Measurements from ENCODE around the gene SMIM41.

Gene SMIM41

DNA sequence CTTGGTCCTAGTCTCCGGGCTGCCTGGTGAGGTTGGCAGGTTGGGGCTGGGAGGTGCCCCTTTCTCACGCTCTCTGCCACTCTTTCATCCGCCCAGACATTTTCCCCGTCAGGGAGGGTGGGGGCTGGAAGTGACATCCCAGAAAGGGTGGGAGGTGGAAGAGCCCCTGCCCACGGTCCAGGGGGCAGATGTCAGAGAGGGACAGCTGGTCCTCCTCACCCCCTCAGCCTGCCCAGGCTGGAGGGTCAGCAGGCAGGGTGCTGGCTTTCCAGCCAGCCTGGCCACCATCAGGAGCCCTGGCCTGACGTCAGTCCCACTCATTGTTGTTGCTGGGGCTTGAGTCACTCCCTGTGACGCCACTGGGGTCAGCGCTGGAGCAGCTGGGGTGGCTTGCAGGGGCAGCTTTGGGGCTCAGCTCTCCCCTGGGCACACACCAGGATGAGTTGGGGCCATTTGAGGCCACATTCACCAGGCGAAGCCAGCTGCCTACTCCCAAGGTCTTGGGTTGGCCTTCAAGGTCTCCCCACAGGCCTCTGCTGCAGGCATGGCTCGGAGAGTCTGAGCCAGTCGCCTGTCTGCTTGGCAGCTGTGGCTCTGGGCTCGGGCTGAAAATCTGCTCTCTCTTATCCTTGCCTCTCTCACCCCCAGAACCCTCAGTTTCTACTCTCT lies 15.4 kb upstream of the SMIM41 start:
- DNase-seq: no peak

DNA sequence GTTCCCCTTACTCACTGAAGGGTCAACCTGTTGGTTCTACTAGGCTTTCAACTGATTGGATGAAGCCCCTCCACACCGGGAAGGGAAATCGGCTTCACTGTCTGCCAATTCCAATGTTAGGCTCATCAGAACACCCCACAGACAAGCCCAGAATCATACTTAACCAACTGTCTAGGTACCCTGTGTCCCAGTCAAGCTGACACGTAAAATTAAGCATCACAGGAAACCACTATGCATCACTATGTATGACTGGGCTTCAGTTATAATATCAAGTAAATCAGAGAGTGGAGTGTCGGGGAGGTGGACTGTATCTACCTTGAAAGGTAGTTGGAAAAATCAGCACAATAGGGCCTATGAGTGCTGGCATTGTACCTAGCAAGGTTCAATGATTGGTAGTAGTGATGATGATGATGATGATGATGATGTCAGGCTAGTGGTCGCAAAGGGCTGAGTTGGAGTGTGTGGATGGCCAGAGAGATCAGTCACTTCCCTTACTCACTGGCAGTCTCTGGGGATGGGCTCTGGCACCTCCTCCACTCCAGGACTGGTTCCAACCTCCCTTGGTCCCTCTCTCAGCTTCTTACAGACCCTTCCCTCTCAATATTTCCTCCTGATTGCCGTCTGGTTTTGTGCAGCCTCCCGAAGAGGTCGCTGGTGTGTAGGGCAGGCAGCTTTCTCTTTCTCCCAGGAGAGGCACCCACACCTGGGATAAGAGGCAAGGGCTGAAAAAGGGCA lies 13.0 kb upstream of the SMIM41 start:
- peak; percentile 26 for DNase-seq

DNA sequence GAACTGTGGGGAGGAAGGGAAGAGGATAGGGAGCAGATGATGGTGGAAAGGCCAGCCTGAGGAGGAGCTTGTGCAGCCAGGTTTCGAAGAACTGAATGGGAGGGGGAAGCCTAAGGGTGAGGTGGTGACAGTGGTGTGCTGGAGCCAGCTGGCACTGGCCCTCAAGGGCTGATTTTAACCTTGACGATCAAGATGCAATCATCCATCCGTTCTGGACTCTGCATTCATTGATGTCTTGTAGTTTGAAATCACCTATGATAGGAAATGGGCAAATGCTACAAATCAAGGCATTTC lies 12.5 kb upstream of the SMIM41 start:
- DNase-seq: no peak

DNA sequence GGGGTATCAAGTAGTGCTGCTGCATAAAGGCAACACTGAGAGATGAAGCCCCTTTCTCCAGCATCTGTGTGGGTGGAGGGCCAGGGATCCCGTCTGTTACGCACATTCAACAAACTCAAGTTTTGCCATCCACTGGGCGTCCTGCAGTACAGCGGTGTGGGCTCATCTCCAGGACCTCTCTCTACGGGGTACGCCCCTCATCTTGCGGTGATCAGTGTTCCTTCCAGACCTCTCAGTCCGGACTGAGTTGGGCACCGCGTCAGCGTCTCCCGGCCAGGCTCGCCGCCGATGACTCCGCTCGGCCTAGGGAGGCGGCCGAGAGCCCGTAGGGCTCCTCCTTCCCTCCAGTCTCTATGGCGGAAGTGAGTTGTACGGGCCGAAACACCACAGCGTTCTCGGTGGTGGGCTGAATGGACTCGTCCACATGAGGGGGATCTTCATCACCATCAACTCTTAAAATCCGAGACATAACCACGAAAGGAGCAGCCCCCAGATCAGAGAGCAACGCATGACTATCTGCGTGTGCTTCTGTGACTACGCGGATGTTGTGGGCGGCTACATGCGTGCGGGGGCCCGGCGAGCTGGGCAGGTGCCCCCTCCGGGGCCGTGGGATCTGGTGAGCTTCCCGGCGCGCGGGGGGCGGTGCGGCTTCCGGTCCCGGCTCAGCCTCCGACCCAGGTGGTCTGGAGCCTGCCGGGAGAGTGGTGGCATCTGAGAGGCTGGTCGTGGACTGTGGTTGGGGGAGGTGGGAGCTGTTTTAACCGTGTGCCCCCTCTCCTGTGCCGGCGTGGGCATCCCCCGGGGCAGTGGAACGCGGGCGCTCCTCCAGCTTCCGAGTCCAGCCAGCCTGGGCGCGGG lies 9.9 kb upstream of the SMIM41 start, which contains the start of gene ATG101:
Gene ATG101 (plus strand): TSS at position 652 of the 858 bp plus-strand sequence. CDS start 3,673 bp downstream, outside the sequence.
- DNase-seq: peak; percentile 91

DNA sequence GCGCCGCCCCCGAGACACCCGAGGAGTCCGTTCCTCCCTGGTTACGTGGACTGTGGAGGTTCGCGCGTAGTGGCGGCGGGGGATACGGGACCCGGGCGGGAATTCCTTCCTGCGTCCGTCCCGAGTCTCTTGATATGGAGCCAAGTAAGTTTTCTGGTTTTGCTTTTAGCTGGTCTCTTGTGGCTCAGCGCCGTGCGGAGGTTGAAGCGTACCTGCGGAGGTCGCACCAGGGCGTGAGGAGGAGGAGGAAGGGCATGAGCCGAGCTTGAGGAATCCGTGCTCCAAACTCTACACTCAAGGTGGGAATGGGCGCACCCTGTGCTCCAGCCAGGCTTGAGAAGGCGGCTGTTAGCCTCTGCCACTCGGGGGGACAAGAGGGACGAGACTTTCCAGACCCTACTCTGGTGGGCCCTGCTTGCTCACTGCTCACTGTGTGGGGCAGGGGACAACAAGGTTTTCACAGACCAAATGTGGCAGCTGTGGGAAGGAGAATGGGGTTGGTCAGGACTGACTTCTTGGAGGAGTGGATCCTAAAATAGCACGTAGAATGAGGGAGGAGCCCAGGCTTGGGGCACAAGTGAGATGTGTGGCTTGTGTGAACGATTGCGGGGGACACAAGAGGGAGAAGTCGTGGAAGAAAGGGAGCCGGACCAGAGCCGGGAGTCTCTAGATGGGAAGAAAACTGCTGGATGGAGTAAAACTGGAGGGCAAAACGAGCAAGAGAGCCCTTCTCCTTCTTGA lies 9.1 kb upstream of the SMIM41 start:
- DNase-seq: no peak

DNA sequence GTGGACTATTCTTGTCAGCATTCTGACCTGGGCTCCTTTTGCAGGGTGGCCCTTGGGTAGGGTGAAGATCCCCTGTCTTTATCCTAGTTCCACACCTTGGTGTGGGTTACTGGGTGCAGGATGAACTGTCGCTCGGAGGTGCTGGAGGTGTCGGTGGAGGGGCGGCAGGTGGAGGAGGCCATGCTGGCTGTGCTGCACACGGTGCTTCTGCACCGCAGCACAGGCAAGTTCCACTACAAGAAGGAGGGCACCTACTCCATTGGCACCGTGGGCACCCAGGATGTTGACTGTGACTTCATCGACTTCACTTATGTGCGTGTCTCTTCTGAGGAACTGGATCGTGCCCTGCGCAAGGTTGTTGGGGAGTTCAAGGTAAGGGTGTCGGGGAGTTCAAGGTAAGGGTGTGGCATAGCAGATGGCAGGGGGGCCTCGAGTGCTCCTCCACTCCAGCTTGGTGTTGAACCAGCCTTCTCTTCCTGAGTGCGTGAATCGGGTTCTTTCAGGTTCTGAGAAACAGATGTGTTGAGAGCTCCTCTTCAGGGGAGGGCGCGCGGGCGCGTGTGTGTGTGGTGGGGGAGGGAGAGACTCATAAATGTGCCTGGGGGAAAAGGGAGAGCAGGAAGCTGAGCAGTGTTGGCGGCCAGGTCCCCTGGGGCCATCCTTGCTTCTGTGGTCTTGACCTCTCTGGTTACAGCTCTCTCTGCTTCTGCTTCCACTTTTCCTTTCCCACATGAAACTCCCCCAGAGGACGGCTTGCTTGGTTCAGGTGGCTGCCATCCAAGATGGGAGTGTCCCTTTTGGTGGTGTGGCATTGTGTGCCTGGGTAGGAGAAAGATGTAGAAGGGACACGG lies 5.7 kb upstream of the SMIM41 start:
- no peak for DNase-seq

DNA sequence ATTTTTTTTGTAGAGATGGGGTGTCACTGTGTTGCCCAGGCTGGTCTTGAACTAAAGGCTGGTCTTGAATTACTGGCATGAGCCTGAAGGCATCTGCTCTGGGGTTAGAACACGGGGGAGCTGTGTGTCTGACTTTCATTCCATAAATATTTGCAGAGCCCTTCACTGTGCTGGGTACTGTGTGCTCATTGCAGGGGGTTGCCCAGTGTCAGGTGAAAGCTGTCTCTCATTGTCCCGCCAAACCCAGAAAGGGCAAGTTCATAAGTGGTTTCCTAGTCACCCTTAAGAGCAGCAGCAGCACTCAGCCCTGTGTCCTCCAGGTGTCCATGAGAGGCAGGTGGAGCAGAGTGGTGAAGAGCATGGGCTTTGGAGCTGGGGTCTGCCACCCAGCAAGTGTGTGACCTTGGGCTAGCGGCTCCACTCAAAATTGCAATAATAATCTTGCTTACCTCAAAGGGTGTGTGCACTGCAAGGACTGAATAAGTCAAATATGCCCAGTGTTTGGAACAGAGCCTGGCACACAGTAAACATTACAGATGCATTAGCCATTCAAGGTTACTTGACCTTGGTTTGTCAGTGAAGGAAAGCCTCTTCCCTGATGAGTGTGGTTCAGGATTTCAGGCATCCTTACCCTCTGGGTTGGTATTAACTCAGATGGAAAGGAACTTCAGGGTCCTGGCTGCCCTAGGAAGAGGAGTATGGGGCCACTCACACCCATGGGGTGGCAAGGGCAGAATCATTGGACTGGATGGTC lies 4.4 kb upstream of the SMIM41 start:
- no peak for DNase-seq

DNA sequence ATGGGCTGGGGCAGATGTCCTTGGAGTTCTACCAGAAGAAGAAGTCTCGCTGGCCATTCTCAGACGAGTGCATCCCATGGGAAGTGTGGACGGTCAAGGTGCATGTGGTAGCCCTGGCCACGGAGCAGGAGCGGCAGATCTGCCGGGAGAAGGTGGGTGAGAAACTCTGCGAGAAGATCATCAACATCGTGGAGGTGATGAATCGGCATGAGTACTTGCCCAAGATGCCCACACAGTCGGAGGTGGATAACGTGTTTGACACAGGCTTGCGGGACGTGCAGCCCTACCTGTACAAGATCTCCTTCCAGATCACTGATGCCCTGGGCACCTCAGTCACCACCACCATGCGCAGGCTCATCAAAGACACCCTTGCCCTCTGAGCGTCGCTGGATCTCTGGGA lies 2.7 kb upstream of the SMIM41 start:
- no peak for DNase-seq

DNA sequence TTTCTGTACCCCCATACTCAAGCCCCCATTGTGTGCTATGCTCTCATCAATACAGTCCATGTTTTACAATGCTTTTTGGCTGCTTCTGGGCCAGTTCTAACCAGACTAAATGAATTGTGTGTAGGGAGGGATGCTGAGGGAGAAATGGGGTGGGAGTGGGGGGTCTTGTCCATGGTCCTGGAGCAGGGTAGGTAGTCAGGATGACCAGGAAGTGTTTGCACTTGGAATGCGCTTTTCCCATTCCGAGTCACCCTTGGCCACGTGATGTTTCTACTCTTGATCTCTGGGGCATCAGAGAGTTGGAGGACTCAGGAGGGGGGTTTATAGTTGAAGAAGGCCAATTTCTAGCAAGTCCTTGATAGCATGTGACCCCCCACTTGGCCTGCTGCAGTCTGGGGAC lies 1.2 kb upstream of the SMIM41 start:
- DNase-seq: no peak

DNA sequence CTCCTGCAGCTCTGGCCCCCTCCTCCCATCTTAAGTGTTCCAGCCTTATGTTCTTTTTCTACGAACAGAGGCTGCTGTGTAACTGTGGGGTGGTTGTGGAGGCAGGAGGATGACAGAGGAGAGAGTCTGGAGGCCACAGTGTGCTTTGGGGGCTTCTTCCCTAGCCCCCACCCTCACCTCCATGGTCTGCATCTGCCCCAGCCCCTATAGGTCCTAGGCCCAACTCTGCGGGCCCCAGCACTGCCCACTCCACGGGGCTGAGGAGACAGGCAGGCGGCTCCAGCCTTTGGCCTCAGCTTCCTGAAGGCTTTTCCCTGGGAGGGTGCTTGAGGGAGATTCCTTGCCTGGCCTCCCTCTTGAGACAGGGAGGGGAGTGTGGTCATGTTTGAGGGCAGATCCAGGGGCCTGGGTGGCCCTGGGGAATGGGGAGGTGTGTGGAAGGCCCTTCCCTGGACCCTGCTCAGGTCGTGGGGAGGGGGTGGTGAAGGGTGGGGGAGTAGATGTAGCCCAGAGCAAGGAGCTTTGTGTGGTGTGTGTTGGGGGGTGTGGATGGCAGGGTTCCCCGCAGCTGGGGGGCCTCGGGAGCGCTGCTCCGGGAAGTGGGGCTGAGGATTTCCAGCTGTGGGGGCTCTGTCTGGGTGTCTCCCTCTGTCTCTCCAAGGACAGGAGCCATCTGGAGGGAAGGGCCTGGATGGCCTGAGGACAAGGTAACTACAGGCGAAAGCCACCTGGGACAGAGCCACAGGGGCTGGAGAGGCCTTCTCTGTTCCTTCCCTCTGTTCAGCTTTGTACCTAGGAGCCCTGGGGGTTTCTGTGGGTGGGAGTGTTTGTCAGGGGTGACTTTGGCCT lies 1.1 kb downstream of the SMIM41 start:
- no peak for DNase-seq

DNA sequence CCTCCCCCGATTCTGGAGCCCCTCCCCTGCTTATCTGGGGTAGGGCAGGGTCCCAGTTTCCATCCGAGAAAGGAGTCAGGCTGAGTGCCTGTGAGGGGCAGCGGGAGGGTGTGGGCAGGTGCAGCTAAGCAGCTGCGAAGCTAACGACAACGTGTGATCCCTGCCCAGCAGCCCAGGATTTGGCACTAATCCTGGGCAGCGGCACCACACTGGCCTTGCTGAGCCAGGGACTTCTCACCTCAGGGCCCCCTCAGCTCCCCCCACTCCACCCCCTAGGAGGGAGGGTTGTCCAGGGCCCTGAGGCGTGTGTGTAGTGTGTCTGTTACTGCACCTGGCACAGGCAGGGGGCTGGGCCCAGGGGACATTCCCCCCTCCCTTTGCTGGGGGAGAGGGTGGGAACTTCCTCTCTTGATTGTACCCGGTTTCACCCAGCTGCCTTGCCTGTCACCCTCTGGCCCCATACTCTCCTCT lies 1.8 kb downstream of the SMIM41 start:
- no peak for DNase-seq

DNA sequence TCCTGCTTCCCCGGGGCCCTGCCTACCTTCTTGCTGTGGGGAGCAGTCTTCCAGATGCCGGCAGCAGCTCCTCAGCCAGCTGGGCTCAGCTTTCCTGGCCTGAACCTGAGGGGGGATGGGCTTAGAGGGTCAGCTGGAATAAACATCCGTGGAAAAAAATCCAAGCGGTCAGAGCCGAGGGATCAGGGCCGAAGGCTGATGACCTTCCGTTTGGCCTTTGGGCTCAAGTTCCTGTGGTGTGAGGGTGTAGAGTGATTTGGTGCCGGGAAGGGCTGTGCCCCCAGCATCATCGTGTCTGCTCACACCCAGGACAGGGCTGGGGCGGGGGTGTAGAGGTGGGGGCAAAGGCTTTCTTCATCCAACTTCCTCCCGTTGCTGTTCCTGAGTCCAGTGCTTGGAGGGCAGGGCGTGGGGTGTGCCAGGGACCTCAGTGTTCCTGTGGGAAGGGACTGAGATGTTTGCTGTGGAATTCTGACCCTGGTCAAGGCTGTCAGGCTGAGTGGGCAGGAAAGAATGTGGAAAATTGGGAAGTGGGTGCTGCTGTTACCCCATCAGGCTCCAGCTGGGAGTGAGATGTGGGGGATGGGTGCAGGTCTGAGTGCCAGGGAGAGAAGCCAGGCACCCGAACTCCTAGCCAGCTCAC lies 2.6 kb downstream of the SMIM41 start:
- no peak for DNase-seq

DNA sequence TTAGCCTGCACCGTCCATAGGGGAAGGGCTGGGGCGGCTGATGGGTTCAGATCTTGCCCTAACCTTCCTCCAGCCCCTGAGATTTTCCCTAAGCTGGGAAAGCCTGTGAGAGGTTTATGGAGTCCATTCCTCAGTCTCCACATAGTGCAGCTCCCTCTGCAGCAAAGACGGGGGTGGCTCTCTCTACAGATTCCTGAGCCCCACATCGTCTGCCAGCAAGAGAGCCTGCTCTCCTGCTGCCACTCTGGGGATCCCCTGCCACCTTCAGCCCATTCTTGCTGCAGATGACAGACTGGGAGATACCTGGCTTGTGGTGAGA lies 3.1 kb downstream of the SMIM41 start:
- no peak for DNase-seq

DNA sequence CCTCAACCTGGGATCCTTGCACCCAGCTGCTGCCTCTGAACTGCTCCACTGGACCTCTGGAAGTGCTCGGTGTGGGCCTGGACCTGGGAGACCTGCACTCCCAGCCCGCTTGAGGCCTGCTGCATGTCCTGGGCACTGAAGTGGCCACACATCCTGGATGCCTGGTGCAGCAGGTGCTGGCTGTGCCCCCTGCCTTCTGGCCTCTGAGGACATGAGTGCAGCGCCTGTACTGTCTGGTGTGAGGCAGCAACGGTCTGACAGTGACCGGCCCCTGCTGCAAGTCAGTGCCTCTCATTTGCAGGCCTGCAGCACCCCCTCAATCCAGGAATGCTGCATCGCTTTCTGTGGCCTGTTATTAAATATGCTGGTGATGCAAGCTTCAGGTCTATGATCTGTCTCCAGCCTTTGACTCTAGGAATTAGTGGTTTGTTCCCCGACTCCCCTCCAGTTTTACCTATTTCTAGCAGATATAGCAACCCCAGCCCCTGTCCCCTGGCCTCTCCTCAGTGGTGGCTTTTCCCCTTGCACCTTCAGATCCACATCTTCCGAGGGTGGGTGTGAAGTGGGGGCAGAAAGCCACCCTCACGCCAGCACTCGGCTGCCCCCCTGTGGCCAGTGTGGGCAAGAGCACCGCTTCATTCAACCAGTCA lies 3.6 kb downstream of the SMIM41 start:
- DNase-seq: peak; percentile 62

DNA sequence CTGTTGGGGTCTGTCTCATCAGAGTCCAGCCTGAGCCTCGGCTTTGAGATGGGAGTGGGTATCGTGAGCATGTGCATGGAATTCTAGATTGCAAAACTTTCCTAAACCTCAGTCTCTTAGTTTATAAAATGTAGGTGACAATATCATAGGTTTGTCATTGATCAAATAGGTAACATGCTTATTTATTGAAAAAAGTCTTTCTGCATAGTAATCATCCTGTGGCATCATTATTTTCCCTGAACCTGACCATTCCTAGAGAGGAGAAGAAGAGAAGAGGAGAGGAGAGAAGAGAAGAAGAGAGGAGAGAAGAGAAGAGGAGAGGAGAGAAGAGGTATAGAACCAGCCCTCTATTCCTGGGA lies 4.1 kb downstream of the SMIM41 start:
- DNase-seq: no peak

DNA sequence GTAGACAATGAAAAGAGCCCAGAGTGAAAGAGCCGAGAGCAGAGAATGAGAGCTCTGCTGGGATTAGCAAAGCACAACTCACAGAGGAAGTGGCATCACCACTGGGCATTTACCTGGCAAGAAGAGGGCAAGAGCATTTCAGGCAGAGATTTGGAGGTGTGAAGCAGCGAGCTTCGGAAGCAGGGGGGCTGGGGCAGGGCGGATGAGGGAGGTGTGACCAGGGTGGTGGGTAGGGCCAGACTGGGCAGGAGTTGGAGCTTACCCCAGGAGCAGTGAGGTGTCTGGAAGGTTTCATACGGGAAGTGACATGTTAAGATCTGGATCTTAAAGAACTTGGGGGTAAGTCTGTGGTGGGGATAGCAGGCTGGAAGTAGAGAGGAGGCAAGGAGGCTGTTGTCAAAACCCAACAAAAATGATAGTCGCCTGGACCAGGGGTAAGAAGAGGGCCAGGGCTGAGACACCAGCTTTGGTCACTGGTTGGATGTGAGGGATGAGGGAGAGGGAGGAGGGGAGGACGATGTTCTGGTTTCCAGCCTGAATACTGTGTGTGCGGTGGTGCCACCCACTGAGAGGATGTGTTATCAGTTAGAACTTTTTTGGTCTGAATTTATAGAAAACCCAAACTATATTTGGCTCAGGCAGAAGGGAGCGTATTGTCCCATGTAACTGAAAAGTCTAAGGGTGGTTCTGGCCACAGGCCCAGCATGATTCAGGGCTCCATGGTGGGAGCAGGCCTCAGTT lies 5.2 kb downstream of the SMIM41 start:
- DNase-seq: no peak

DNA sequence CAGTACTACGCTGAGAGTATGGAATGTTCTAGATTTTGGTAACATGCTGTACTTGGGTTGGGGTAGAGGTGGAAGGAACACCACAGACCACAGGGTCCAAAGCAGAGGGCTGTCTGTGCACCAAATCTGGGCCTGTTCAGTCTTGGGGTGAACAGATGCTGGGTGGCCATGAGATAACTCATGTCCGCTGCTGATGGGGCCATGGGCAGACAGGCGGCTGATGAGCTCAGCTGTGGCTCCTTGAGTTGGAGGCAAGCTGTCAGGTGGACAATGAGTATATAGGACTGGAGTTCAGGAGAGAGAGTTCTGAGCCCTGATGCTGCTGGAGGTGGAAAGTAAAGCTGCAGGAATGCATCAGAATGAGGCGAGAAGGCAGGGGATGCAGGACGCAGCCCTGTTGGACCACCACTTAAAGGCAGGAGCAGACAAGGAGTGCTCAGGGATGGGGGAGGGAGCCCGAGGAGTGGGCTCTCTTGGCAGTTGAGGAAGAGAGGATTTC lies 6.2 kb downstream of the SMIM41 start:
- DNase-seq: no peak

DNA sequence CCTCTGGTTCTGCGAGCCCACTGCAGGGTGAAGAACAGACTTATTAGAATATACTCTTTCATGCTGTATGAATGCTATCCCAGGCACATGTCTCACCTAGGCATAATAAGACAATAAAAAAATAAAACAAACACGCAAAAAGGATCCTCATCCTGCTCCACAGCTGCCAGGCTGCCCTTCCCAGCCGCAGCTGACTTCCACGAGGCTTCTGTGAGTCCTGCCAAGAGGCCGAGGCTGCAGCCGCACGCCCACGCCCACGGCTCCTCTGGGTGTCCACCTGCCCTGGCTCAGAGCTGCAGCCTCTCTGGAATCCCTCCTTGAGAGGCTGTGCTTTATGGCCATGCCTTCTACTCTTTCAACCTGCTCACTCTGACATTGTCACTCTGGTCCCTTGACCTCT lies 6.9 kb downstream of the SMIM41 start:
- no peak for DNase-seq
